ENCODE results near the gene FBXL7. TPM values are rescaled to one million over a fixed set of nuclear protein-coding genes. Genes with fewer than 3 reads are reported as not detected.

Gene FBXL7
- total RNA-seq, 1 donor from 2014 or later: 4.4 TPM

DNA sequence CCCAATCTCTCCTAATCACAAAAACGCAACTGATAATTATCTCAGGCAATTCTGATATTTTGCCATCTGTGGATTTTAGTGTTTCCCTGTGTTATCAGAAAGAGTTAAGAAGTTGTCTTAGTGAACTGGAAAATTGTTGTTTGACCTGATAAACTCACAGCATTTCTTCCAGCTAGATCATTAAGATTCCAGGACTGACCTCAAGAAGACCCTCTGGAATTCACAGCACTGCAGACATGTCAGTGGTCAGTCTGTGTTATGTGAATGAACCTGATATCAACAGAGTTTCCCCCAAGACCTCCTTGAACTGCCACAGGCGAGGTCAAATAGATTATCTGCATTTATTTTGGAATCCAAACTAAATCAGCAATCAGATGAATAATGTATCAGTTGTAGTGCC, 174.7 kb downstream of the FBXL7 start:
- Histone ChIP-seq H3K36me3 (ENCODE audit: control insufficient read depth, insufficient read depth, low read length) (no peaks in the 10 kb centered on the region), H3K27me3 (ENCODE audit: control insufficient read depth, insufficient read depth, low read length) (no peaks in the 10 kb centered on the region), H3K4me3 (ENCODE audit: low read depth, low read length) (no peak overlapping the region)
- TF ChIP-seq, protein P1, sequence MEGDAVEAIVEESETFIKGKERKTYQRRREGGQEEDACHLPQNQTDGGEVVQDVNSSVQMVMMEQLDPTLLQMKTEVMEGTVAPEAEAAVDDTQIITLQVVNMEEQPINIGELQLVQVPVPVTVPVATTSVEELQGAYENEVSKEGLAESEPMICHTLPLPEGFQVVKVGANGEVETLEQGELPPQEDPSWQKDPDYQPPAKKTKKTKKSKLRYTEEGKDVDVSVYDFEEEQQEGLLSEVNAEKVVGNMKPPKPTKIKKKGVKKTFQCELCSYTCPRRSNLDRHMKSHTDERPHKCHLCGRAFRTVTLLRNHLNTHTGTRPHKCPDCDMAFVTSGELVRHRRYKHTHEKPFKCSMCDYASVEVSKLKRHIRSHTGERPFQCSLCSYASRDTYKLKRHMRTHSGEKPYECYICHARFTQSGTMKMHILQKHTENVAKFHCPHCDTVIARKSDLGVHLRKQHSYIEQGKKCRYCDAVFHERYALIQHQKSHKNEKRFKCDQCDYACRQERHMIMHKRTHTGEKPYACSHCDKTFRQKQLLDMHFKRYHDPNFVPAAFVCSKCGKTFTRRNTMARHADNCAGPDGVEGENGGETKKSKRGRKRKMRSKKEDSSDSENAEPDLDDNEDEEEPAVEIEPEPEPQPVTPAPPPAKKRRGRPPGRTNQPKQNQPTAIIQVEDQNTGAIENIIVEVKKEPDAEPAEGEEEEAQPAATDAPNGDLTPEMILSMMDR (IDR thresholded peaks at IDR 0.05; ENCODE audit: insufficient read depth, low read length, poor library complexity, severe bottlenecking): no peak
- no peak for DNase-seq (ENCODE audit: low read depth)

DNA sequence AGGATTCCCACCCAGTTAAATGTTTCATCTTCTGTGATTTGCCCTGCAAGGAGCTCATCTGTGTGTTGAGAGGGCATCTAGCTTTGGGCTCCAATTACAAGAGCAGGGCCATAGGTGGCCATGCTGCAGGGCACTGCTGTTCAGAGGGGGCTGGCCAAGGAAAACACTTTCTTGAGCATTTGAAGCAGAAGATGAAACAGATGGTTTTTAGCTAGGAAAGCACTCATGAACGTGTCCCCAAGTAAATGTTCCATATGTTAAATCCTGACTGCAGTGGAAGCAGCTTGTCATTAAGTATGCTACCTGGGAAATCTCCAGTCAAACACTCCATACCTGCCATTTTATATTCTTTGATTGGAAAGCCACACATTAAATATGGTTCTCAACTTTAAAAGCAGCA, 176.6 kb downstream of the FBXL7 start:
- TF ChIP-seq, protein P1 (IDR thresholded peaks at IDR 0.05; ENCODE audit: insufficient read depth, low read length, poor library complexity, severe bottlenecking): no peak
- no peaks in the 10 kb centered on the region for H3K36me3 ChIP-seq (ENCODE audit: control insufficient read depth, insufficient read depth, low read length)
- no peak for DNase-seq (ENCODE audit: low read depth)
- H3K4me3 ChIP-seq (ENCODE audit: low read depth, low read length): no peak overlapping the region
- H3K27me3 ChIP-seq (ENCODE audit: control insufficient read depth, insufficient read depth, low read length): no peaks in the 10 kb centered on the region

DNA sequence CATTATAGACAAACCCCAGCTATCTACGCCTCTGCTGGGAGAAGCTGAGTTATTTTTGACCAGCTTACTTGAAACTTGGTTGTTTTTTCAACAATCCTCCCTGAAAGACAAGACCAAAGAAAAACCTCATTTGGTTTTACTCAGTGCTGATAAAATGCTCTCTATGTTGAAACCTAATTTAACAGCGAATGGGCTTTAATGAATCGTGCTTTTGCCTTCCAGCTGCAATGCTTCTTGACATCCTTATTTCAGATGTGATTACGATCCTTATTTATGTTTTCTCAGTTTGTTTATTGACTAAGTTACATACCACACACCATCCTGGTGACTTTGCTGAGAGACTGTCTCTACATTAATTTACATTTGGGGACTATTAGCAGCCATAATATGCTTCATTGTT, 179.2 kb downstream of the FBXL7 start:
- TF ChIP-seq, protein P1 (IDR thresholded peaks at IDR 0.05; ENCODE audit: insufficient read depth, low read length, poor library complexity, severe bottlenecking): no peak
- Histone ChIP-seq H3K27me3 (ENCODE audit: control insufficient read depth, insufficient read depth, low read length) (no peaks in the 10 kb centered on the region), H3K4me3 (ENCODE audit: low read depth, low read length) (no peak overlapping the region), H3K36me3 (ENCODE audit: control insufficient read depth, insufficient read depth, low read length) (no peaks in the 10 kb centered on the region)
- no peak for DNase-seq (ENCODE audit: low read depth)

DNA sequence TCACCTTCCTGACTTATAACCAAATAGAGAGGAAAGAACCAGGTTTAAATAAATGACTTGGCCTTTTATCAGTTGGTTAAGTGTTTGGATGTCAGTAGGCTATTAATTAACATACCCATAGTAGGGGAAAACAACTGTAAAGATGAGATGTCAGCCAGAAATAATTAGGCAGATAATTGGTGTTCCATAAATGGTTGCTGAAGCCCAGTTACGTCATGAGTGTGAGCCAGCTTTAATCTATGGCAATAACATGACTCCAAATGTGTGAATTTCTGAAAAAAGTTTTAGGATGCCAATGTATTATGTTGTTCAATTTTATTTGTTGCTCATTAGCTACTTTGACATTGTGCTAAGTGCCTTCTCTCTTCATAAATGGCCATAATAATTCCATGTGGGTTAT, 180.5 kb downstream of the FBXL7 start:
- TF ChIP-seq, protein P1 (IDR thresholded peaks at IDR 0.05; ENCODE audit: insufficient read depth, low read length, poor library complexity, severe bottlenecking): no peak
- no peaks in the 10 kb centered on the region for H3K27me3 ChIP-seq (ENCODE audit: control insufficient read depth, insufficient read depth, low read length)
- H3K36me3 ChIP-seq (ENCODE audit: control insufficient read depth, insufficient read depth, low read length): no peaks in the 10 kb centered on the region
- no peak for DNase-seq (ENCODE audit: low read depth)
- H3K4me3 ChIP-seq (ENCODE audit: low read depth, low read length): no peak overlapping the region

DNA sequence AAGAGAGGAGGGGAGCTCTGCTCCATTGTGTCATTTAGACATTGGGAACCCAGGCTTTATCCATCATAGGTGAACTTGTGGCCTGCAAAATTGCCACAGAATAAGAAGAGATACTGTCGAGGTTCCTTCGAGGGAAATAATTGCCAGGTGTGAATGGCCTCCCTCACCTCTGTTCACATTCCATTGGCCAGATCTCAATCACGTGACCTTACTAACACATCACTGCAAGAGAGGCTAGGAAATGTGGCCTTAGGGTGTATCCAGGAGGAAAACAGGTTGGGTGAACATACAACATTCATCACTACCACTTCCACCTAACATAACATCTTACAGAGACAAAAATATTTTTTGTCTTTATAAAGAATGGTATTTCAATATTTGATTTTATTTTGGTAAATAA, 182.1 kb downstream of the FBXL7 start:
- no peaks in the 10 kb centered on the region for H3K27me3 ChIP-seq (ENCODE audit: control insufficient read depth, insufficient read depth, low read length)
- TF ChIP-seq, protein P1 (IDR thresholded peaks at IDR 0.05; ENCODE audit: insufficient read depth, low read length, poor library complexity, severe bottlenecking): no peak
- no peaks in the 10 kb centered on the region for H3K36me3 ChIP-seq (ENCODE audit: control insufficient read depth, insufficient read depth, low read length)
- no peak for DNase-seq (ENCODE audit: low read depth)
- H3K4me3 ChIP-seq (ENCODE audit: low read depth, low read length): no peak overlapping the region

DNA sequence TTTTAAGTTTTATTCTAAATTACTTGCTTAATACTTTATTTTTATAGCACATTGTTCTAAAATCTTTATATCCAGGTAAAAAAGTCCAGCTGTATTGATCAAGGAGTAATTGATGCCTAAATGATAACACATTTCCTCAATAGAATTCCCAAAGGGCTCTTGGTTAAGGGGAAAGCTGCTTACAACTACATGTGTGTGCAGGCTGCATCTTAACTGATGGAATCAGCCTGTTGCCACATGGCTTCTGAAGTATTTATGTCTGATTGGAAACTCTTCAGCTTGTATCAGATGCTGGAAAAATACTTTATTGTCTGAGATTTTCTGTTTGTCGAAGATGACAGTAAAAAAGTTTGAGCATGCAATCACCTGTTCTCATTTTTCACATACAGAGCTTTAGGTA, 182.6 kb downstream of the FBXL7 start:
- no peaks in the 10 kb centered on the region for H3K27me3 ChIP-seq (ENCODE audit: control insufficient read depth, insufficient read depth, low read length)
- DNase-seq (ENCODE audit: low read depth): no peak
- H3K4me3 ChIP-seq (ENCODE audit: low read depth, low read length): no peak overlapping the region
- no peaks in the 10 kb centered on the region for H3K36me3 ChIP-seq (ENCODE audit: control insufficient read depth, insufficient read depth, low read length)
- TF ChIP-seq, protein P1 (IDR thresholded peaks at IDR 0.05; ENCODE audit: insufficient read depth, low read length, poor library complexity, severe bottlenecking): no peak

Measured in kidney epithelial cell (primary cell).